Uterus (tissue), 4 donors: ENCODE data around the gene SORT1. TPM values are rescaled to one million over a fixed set of nuclear protein-coding genes. Genes with fewer than 3 reads are reported as not detected.

Experiments
- DNase-seq, 2 donors: peaks; one replicate each; pipeline ENCODE4 v3.0.0-alpha.2; 2019 to 2020
- H3K27ac ChIP-seq, 2 donors: fragments of 200-600 bp; sonication (generic); 1 replicate in 1 of 2; 2 replicates in 1 of 2; pipeline ENCODE4 v1.5.1; 2016 to 2018
- H3K27me3 ChIP-seq, 2 donors: fragments of 200-600 bp; sonication (generic); one replicate each; pipeline ENCODE4 v1.5.1; 2018 to 2019; ENCODE audit warnings: control low read depth in 1 of 2
- H3K36me3 ChIP-seq, 2 donors: fragments of 200-600 bp; sonication (generic); one replicate each; pipeline ENCODE4 v1.5.1; 2019; ENCODE audit warnings: control low read depth in 1 of 2
- H3K4me1 ChIP-seq, 2 donors: fragments of 200-600 bp; sonication (generic); one replicate each; pipeline ENCODE4 v1.5.1; 2018 to 2019; ENCODE audit warnings: control low read depth in 1 of 2
- H3K4me3 ChIP-seq, 2 donors: fragments of 200-600 bp; sonication (generic); 1 replicate in 1 of 2; 2 replicates in 1 of 2; pipeline ENCODE4 v1.5.1; 2018 to 2019; ENCODE audit warnings: mild to moderate bottlenecking in 1 of 2
- H3K9me3 ChIP-seq, 2 donors: fragments of 200-600 bp; sonication (generic); one replicate each; pipeline ENCODE4 v1.5.1; 2019; ENCODE audit warnings: control low read depth in 1 of 2
- CTCF ChIP-seq, 4 experiments: fragments of 200-600 bp in 2 of 4; fragments of 450-650 bp in 2 of 4; sonication (generic) in 2 of 4; IDR thresholded peaks; one replicate each; pipeline ENCODE4 v1.5.1; 2016 to 2019; ENCODE audit warnings: antibody characterized with exemption in 4 of 4, mild to moderate bottlenecking in 2 of 4, moderate library complexity in 1 of 4
- POLR2A ChIP-seq, 2 donors: fragments of 450-650 bp; IDR thresholded peaks; one replicate each; pipeline ENCODE4 v1.6.1; 2016; ENCODE audit warnings: antibody characterized with exemption in 2 of 2, mild to moderate bottlenecking in 1 of 2, moderate library complexity in 1 of 2
- intact Hi-C: fragments of 100-400 bp; cut with DNase I; formaldehyde crosslinking; loops from one replicate; pipeline ENCODE4 v1.15.1; 2023; ENCODE audit warnings: low total_unique reads
- total RNA-seq, 4 donors: library from RNA; depleted of rRNA in 3 of 4; stranded (reverse); fragments of >200 nt in 3 of 4; gene quantifications; one replicate each; pipeline versions ENCODE4 v1.1.0 to v1.2.4, GENCODE V29; 2014 to 2023
- donor health status: DM: yes; HTN: yes; CAD: no.

SORT1 gene
- total RNA-seq, 4 donors from 2014 or later: 20.2 to 43.4 (median 27.9) TPM

GRCh38 chr1:109356505-109356904 lies 41.2 kb downstream of the SORT1 start:
- intact Hi-C loops: no loop called here
- DNase-seq: no peak

GRCh38 chr1:109354929-109355328 lies 42.8 kb downstream of the SORT1 start:
- no peak overlapping the region for H3K27ac ChIP-seq

More at GRCh38 chr1:109356505-109356904, 41.2 kb downstream of the SORT1 start:
- H3K4me1 ChIP-seq: peaks cover 0 to 5% of the 10 kb centered on the region in 2 donors
- no peaks in the 10 kb centered on the region for H3K9me3 ChIP-seq
- no peak overlapping the region for H3K27ac ChIP-seq
- no peaks in the 10 kb centered on the region for H3K36me3 ChIP-seq
- TF ChIP-seq POLR2A (IDR thresholded peaks at IDR 0.05): no peak
- TF ChIP-seq CTCF (IDR thresholded peaks at IDR 0.05): no peak
- no peak overlapping the region for H3K4me3 ChIP-seq
- H3K27me3 ChIP-seq: no peaks in the 10 kb centered on the region

GRCh38 chr1:109351457-109351856 lies 46.3 kb downstream of the SORT1 start:
- intact Hi-C loops: no loop called here

More at GRCh38 chr1:109354929-109355328, 42.8 kb downstream of the SORT1 start:
- no peak for DNase-seq
- no peaks in the 10 kb centered on the region for H3K9me3 ChIP-seq
- H3K27me3 ChIP-seq: no peaks in the 10 kb centered on the region
- no peak for TF ChIP-seq CTCF (IDR thresholded peaks at IDR 0.05)
- no peak for TF ChIP-seq POLR2A (IDR thresholded peaks at IDR 0.05)
- intact Hi-C loops: no loop called here
- no peaks in the 10 kb centered on the region for H3K36me3 ChIP-seq
- peaks cover 0 to 5% of the 10 kb centered on the region in 2 donors for H3K4me1 ChIP-seq
- H3K4me3 ChIP-seq: no peak overlapping the region

GRCh38 chr1:109350655-109351054 lies 47.1 kb downstream of the SORT1 start:
- Histone ChIP-seq H3K27ac (no peak overlapping the region), H3K9me3 (no peaks in the 10 kb centered on the region), H3K27me3 (no peaks in the 10 kb centered on the region), H3K36me3 (no peaks in the 10 kb centered on the region), H3K4me3 (no peak overlapping the region), H3K4me1 (no peaks in the 10 kb centered on the region)
- no peak for DNase-seq
- intact Hi-C loops: no loop called here
- TF ChIP-seq CTCF (IDR thresholded peaks at IDR 0.05) (no peak), POLR2A (IDR thresholded peaks at IDR 0.05) (no peak)

More at GRCh38 chr1:109351457-109351856, 46.3 kb downstream of the SORT1 start:
- H3K4me3 ChIP-seq: no peak overlapping the region
- TF ChIP-seq POLR2A (IDR thresholded peaks at IDR 0.05) (no peak), CTCF (IDR thresholded peaks at IDR 0.05) (no peak)
- DNase-seq: no peak
- no peaks in the 10 kb centered on the region for H3K9me3 ChIP-seq
- no peaks in the 10 kb centered on the region for H3K4me1 ChIP-seq
- no peaks in the 10 kb centered on the region for H3K36me3 ChIP-seq
- no peak overlapping the region for H3K27ac ChIP-seq
- H3K27me3 ChIP-seq: no peaks in the 10 kb centered on the region

GRCh38 chr1:109350182-109350581 lies 47.5 kb downstream of the SORT1 start:
- intact Hi-C loops: no loop called here
- H3K36me3 ChIP-seq: no peaks in the 10 kb centered on the region

More at GRCh38 chr1:109350182-109350581, 47.5 kb downstream of the SORT1 start:
- no peak for TF ChIP-seq POLR2A (IDR thresholded peaks at IDR 0.05)
- no peak for TF ChIP-seq CTCF (IDR thresholded peaks at IDR 0.05)
- Histone ChIP-seq H3K4me3 (no peak overlapping the region), H3K9me3 (no peaks in the 10 kb centered on the region), H3K27ac (no peak overlapping the region), H3K4me1 (no peaks in the 10 kb centered on the region), H3K27me3 (no peaks in the 10 kb centered on the region)
- DNase-seq: no peak
